ENCODE results near the gene SUSD5.

GRCh38 chr3:33115024-33115768, 103.4 kb downstream of the SUSD5 start:
- no peak for TF ChIP-seq CTCF (IDR thresholded peaks at IDR 0.05)
- peak; percentile 71 to 87 for TF ChIP-seq POLR2AphosphoS5 (IDR thresholded peaks at IDR 0.05)
